ENCODE data around the gene NWD2.

DNA sequence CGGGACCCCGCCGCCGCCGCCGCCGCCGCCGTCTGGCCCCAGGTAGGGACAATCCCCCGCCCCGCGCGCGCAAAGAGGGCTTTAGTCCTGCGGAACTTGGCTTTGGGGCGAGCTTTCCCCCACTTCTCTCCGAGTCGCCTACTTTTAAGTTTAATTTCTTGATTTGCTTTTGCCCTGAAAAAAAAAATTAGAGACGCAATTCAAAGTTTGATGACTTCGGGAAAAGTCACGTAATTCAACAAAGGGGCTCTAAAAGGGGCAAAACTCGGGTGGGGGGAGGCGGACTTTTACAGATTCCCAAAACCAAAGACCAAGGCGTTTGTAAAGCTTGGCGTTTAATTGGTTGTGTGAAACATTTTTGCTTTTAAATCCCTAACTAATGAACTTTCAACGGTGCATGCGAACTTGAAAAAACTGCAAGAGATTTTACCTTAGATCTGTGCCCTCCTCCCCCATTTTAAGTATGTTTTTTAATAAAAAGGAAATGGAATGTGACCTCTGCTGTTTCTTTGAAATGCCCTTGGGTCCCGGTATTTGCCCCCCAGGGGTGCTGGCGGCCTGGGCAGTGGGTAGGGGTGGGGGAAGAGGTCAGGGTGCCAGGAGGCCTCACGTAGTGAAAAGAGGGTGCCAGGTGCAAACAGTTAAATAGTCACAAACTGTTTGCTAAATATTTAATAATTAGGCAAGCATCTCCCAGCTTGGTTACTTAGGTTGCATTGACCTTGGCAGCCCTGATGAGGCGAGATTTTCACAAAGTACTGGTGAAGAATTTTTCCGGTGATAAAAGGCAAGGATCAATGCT lies 209.7 kb downstream of the NWD2 start:
- TF ChIP-seq CTCF (IDR thresholded peaks at IDR 0.05) (no peak), POLR2A (IDR thresholded peaks at IDR 0.05) (no peak)
